ENCODE measurements around the gene VMO1.

Gene VMO1

DNA sequence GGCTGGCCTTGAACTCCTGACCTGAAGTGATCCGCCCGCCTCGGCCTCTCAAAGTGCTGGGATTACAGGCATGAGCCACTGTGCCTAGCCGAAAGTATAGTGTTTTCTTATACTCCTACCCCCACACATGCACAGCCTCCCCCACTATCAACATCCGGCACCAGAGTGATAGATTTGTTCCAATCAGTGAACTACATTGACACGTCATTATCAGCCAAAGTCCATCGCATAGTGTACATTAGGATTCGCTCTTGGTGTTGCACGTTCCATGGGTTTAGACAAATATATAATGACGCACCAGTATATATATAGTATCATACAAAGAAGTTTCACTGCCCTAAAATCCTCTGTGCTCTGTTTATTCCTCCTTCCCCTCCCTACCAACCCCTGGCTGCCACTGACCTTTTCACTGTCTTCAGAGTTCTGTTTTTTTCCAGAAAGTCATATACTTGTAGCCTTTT, 26.4 kb downstream of the VMO1 start:
- DNase-seq (ENCODE audit: low spot score), result no peak

- DNase-seq (ENCODE audit: low spot score), result no peak
Measured at GRCh38 chr17:4753392-4753791, 32.8 kb downstream of the VMO1 start.

DNA sequence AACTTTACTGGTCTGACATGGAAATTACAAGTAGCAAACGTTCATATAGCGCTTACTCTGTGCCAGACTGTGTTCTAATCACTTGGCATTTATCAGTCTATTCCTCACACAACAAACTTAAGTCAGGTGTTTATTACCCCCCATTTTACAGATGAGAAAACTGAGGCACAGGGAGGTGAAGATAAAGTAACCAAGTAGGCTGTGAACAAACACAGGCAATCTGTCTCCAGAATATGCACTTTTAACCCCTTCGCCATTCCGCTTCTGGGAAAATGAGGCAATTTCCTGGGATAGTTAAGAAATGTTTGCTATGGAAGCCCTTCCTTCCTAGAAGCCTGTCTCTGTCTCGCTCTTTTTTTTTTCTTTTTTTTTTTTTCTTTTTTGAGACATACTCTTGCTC, 34.2 kb downstream of the VMO1 start:
- DNase-seq (ENCODE audit: low spot score), result no peak

DNA sequence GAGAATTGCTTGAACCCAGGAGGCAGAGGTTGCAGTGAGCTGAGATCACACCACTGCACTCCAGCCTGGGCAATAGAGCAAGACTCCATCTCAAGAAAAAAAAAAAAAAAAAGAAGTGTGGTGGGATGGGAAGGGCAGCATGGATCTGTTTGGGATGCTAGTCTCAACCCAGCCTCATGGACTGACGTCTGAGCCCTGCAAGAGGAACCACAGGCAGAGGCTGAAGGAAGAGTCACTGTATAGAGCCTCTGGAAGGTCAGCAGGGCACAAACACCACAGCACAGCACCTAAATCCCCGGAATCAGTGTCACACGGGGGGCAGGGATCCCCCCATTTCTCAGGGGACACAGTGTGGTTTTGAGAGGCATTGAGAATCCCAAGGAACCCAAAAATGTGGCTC, 35.6 kb downstream of the VMO1 start:
- no peak for DNase-seq (ENCODE audit: low spot score)

GRCh38 chr17:4748686-4749085, 37.5 kb downstream of the VMO1 start:
- DNase-seq (ENCODE audit: low spot score), result no peak

- DNase-seq (ENCODE audit: low spot score), result no peak
Measured at GRCh38 chr17:4747847-4748246, 38.3 kb downstream of the VMO1 start.

DNA sequence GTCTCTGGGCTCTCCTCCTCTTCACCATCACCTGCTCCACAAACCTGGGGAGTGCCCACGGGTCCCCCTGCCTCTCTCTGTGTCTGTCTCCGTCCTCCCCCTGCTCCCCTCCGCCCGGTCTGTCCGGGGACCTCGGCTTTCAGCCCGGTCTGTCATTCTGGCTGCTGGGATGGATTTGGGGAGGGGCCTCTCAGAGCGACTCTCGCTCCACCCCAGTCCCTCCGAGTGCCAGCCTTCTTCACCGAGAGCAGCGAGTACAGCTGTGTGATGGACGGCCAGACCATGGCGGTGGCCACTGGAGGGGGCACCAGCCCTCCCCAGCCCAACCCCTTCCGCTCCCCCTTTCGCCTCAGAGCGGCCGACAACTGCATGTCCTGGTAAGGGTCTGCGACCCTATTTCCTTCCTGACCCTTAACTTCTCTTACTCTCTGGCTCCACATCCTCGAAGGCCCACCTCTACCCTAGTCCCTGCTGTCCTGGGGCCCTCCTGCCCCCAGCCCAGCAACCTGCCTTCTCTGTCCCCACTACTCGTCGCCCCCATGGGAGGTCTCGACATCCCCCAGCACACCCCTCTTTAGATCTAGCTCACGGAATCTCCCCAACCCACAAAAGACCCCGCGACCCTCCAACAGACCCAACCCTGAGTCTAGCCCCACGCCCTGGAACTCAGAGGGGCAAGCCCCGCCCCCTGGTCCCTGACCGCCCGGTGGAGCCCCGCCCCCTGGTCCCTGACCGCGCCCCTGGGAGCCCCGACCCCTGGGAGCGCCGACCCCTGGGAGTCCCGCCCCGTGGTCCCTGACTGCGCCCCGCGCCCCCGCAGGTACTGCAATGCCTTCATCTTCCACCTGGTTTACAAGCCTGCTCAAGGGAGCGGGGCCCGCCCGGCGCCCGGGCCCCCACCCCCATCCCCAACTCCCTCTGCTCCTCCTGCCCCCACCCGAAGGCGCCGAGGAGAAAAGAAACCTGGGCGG, 40.9 kb downstream of the VMO1 start:
- DNase-seq (ENCODE audit: low spot score), result no peak

DNA sequence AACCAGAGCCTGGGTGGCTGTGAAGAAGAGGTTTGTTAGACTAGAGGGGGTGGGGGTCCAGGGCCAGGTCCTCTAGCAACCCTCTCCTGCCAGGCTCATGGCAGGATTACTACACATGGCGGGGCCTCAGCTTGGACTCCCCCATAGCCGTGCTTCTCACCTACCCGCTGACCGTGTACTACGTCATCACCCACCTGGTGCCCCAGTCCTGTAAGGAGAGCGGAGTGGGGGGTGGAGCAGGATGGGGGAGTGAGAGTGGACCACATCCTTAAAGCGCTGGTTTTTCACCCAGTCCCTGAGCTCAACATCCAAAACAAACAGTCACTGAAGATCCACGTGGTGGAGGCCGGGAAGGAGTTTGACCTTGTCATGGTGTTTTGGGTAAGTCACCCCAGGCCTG, 42.3 kb downstream of the VMO1 start:
- DNase-seq (ENCODE audit: low spot score), result no peak

GRCh38 chr17:4743216-4743615, 42.9 kb downstream of the VMO1 start:
- no peak for DNase-seq (ENCODE audit: low spot score)

DNA sequence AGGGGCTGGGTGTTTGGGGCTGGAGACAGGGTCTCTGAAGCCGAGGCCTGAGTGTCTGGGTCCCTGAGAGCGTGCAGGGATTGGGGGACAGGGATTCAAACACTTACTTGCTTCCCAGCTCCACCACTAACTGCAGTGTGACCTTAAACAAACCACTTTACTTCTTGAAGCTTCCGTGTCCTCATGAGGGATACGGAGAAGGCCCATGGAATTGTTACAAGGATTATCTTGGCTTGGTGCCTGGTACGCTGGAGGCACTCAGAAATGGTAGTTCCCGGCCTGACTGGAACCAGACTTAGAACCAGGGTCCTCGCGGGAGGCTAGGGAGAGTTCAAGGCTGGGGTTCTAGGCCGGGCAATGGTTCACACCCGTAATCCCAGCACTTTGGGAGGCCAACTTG, 43.5 kb downstream of the VMO1 start:
- no peak for DNase-seq (ENCODE audit: low spot score)

GRCh38 chr17:4742133-4742532, 44.0 kb downstream of the VMO1 start:
- DNase-seq (ENCODE audit: low spot score), result no peak

DNA sequence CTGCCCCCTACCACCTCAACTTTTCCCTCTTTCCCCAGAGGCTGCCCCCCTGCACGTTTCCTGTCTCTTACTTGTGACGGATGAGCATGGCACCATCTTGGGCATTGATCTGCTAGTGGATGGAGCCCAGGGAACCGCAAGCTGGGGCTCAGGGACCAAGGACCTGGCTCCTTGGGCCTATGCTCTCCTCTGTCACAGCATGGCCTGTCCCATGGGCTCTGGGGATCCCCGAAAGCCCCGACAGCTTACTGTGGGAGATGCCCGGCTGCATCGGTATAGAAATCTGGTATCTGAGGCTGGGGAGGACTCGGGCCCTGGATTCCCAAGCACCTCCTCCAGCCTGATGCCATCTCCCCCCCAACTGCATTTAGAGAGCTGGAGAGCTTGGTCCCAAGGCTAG, 44.6 kb downstream of the VMO1 start:
- no peak for DNase-seq (ENCODE audit: low spot score)

DNA sequence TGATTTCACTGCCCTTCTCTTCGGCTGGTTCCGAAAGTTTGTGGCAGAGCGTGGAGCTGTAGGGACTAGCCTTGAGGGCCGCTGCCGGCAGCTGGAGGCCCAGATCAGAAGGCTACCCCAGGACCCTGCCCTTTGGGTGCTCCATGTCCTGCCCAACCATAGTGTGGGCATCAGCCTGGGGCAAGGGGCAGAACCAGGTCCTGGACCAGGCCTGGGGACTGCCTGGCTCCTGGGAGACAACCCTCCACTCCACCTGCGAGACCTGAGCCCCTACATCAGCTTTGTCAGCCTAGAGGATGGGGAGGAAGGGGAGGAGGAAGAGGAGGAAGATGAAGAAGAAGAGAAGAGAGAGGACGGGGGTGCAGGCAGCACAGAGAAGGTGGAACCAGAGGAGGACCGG, 45.6 kb downstream of the VMO1 start:
- no peak for DNase-seq (ENCODE audit: low spot score)

DNA sequence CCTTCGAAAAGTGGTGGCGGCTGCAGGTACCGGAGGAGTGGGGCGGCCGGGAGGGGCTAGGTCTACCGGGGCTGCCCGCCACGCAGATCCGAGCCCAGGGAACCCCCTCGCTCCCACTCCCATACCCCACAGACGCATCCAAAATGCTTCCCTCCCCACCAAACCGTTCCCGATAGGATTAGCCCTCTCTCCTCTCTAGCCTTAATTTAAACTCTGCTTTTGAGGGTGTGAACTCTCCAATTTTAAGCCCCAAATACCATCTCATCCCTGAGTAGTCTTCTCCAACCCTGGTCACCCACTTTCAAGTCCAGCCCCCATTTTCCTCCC, 46.2 kb downstream of the VMO1 start:
- DNase-seq (ENCODE audit: low spot score), result no peak

DNA sequence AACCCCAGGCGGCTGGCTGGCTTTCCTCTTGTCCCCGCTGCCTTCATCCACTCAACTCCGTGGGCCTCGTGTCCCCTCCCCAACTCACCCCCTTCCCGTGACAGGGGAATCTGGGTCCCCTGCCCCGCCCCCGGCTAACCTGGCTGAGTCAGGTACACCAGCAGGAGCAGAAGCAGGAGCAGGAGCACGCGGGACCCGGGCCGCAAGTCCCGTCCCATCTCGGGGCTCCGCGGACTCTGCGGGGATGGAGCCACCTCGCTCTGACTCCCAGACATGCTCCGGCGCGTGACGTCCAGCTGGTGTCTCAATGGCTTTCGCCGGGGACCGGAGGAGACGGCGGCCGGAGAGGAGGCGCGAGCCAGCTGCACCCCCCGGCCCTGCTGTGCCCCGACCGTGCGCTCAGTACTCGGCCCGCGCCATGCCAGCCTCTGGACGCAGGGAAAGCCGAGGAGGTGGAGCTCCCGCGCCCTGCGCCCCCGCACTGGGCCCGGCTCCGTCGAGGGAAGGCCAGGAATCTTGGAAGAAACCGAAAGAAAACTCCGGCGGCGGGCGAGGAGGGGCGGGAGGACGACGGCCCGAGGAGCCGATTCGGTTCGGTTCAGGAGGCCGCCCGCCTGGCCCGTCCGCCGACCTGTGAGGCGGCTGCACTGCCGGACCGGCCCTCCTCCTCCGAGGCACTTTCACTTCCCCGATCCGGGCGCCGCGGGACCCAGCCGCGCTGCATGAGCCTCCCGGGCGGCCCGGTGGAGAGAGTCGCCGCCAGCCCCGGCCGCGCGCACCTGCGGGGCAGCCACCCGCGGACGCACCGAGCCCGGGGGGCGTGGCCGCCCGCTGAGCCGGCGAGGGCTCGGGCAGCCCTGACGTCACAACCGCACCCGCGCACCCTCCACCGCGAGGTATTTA, 46.8 kb downstream of the VMO1 start, which contains the start of the genes CXCL16 and ZMYND15:
Gene CXCL16, minus strand, starts transcription at position 807 of the 903 bp plus-strand sequence. Its CDS starts 589 bp downstream, at position 218.
Gene ZMYND15, plus strand, starts transcription at position 712 of the 903 bp plus-strand sequence. CDS start 716 bp downstream, outside the sequence.
- DNase-seq (ENCODE audit: low spot score), result no peak

GRCh38 chr17:4738136-4739121, 47.7 kb downstream of the VMO1 start:
- DNase-seq (ENCODE audit: low spot score), result no peak

GRCh38 chr17:4735876-4736651, 50.1 kb downstream of the VMO1 start:
- DNase-seq (ENCODE audit: low spot score), result no peak
